Muscle of leg (tissue), 11 donors: Measurements from ENCODE around the gene HIVEP2. TPM values are rescaled to one million over a fixed set of nuclear protein-coding genes. Genes with fewer than 3 reads are reported as not detected.

Source experiments
- DNase-seq: peaks from one replicate; pipeline ENCODE4 v3.0.0; 2013
- H3K27ac ChIP-seq: one replicate; pipeline ENCODE4 v1.5.1; 2013; ENCODE audit warnings: mild to moderate bottlenecking, low read length, control low read depth
- H3K27me3 ChIP-seq: one replicate; pipeline ENCODE4 v1.6.1; 2013; ENCODE audit warnings: low read length; ENCODE audit not compliant: control insufficient read depth, insufficient read depth
- H3K36me3 ChIP-seq: one replicate; pipeline ENCODE4 v1.6.1; 2013; ENCODE audit warnings: low read length; ENCODE audit not compliant: control insufficient read depth, insufficient read depth
- H3K4me1 ChIP-seq: one replicate; pipeline ENCODE4 v1.6.1; 2013; ENCODE audit warnings: low read length; ENCODE audit not compliant: control insufficient read depth, insufficient read depth
- H3K4me3 ChIP-seq: one replicate; pipeline ENCODE4 v1.5.1; 2013; ENCODE audit warnings: low read length, control low read depth
- H3K9me3 ChIP-seq: replicated peaks from 2 replicates; pipeline ENCODE4 v1.6.1; 2013; ENCODE audit warnings: low read depth, low read length; ENCODE audit not compliant: control insufficient read depth
- whole genome bisulfite sequencing: methylation state at CpG from one replicate; pipeline ENCODE4 v1.1.5; 2013; ENCODE audit warnings: missing lambda C conversion rate; ENCODE audit not compliant: insufficient coverage; 5-methylcytosine and 5-hydroxymethylcytosine counted together
- polyA plus RNA-seq, 8 donors: library from polyadenylated mRNA; unstranded; fragments of 120-200 nt; gene quantifications; one replicate each; pipeline versions ENCODE4 v1.2.1 to v1.2.3, GENCODE V29; 2013; ENCODE audit warnings: inconsistent platforms in 1 of 8, low replicate concordance in 1 of 8; ENCODE audit not compliant: insufficient read length in 8 of 8, insufficient read depth in 1 of 8
- total RNA-seq: library from RNA; stranded (reverse); fragments of 120-200 nt; gene quantifications from one replicate; pipeline ENCODE4 v1.2.4, GENCODE V29; 2013

HIVEP2 gene
- total and polyA plus RNA-seq, 9 donors: 8.6 to 17.9 (median 14.8) TPM

GRCh38 chr6:142771162-142771561 is 173.8 kb downstream of the HIVEP2 start:
- Histone ChIP-seq H3K27me3 (no peaks in the 10 kb centered on the region), H3K4me3 (no peak overlapping the region), H3K36me3 (peaks cover 53% of the 10 kb centered on the region), H3K4me1 (no peaks in the 10 kb centered on the region), H3K9me3 (no peaks in the 10 kb centered on the region), H3K27ac (no peak overlapping the region)
- no peak for DNase-seq
- 91% methylated on average over 11 of the region's 12 CpGs for WGBS

- H3K36me3 ChIP-seq: peaks cover 11% of the 10 kb centered on the region
- no peaks in the 10 kb centered on the region for H3K4me1 ChIP-seq
- WGBS: no CpG with 5 or more reads among the region's 1 CpG
Measured at GRCh38 chr6:142765306-142765705, 179.7 kb downstream of the HIVEP2 start.

GRCh38 chr6:142764311-142764710 is 180.7 kb downstream of the HIVEP2 start:
- no peak overlapping the region for H3K27ac ChIP-seq
- peaks cover 12% of the 10 kb centered on the region for H3K36me3 ChIP-seq
- H3K9me3 ChIP-seq: no peaks in the 10 kb centered on the region
- WGBS: no CpG with 5 or more reads among the region's 1 CpG
- no peaks in the 10 kb centered on the region for H3K4me1 ChIP-seq
- no peaks in the 10 kb centered on the region for H3K27me3 ChIP-seq
- DNase-seq: no peak
- no peak overlapping the region for H3K4me3 ChIP-seq

More at GRCh38 chr6:142765306-142765705, 179.7 kb downstream of the HIVEP2 start:
- no peak for DNase-seq
- H3K4me3 ChIP-seq: no peak overlapping the region
- H3K27ac ChIP-seq: no peak overlapping the region
- H3K9me3 ChIP-seq: no peaks in the 10 kb centered on the region
- no peaks in the 10 kb centered on the region for H3K27me3 ChIP-seq

- peaks cover 18% of the 10 kb centered on the region for H3K36me3 ChIP-seq
- no peak overlapping the region for H3K27ac ChIP-seq
- no peak overlapping the region for H3K4me3 ChIP-seq
- no peak for DNase-seq
- no peaks in the 10 kb centered on the region for H3K27me3 ChIP-seq
- no peaks in the 10 kb centered on the region for H3K4me1 ChIP-seq
- 88% methylated on average over 3 of the region's 4 CpGs for WGBS
- H3K9me3 ChIP-seq: no peaks in the 10 kb centered on the region
Measured at GRCh38 chr6:142763205-142763604, 181.8 kb downstream of the HIVEP2 start.

- H3K36me3 ChIP-seq: peaks cover 22% of the 10 kb centered on the region
- no peak overlapping the region for H3K4me3 ChIP-seq
- H3K9me3 ChIP-seq: no peaks in the 10 kb centered on the region
- WGBS: 67% methylated on average over 1 of the region's 1 CpG
- no peaks in the 10 kb centered on the region for H3K27me3 ChIP-seq
- H3K27ac ChIP-seq: no peak overlapping the region
- DNase-seq: no peak
- no peaks in the 10 kb centered on the region for H3K4me1 ChIP-seq
Measured at GRCh38 chr6:142761756-142762155, 183.2 kb downstream of the HIVEP2 start.

- DNase-seq: no peak
- Histone ChIP-seq H3K9me3 (no peaks in the 10 kb centered on the region), H3K27ac (no peak overlapping the region), H3K36me3 (peaks cover 27% of the 10 kb centered on the region), H3K4me1 (no peaks in the 10 kb centered on the region), H3K4me3 (no peak overlapping the region), H3K27me3 (no peaks in the 10 kb centered on the region)
- WGBS: 100% methylated on average over 2 of the region's 7 CpGs
Measured at GRCh38 chr6:142760152-142760551, 184.8 kb downstream of the HIVEP2 start.

- Histone ChIP-seq H3K27ac (no peak overlapping the region), H3K9me3 (no peaks in the 10 kb centered on the region), H3K27me3 (no peaks in the 10 kb centered on the region), H3K36me3 (peaks cover 28% of the 10 kb centered on the region), H3K4me1 (no peaks in the 10 kb centered on the region), H3K4me3 (no peak overlapping the region)
- no peak for DNase-seq
- no CpG with 5 or more reads among the region's 4 CpGs for WGBS
Measured at GRCh38 chr6:142758629-142759025, 186.3 kb downstream of the HIVEP2 start.

GRCh38 chr6:142757852-142758628 is 186.9 kb downstream of the HIVEP2 start:
- no peaks in the 10 kb centered on the region for H3K4me1 ChIP-seq
- no peak for DNase-seq
- H3K27me3 ChIP-seq: no peaks in the 10 kb centered on the region
- H3K27ac ChIP-seq: no peak overlapping the region
- 73% methylated on average over 2 of the region's 4 CpGs for WGBS
- H3K4me3 ChIP-seq: no peak overlapping the region
- peaks cover 34% of the 10 kb centered on the region for H3K36me3 ChIP-seq
- no peaks in the 10 kb centered on the region for H3K9me3 ChIP-seq

- H3K27ac ChIP-seq: no peak overlapping the region
- DNase-seq: no peak
- no CpG with 5 or more reads among the region's 2 CpGs for WGBS
- no peaks in the 10 kb centered on the region for H3K9me3 ChIP-seq
- H3K36me3 ChIP-seq: peaks cover 35% of the 10 kb centered on the region
- no peak overlapping the region for H3K4me3 ChIP-seq
- no peaks in the 10 kb centered on the region for H3K4me1 ChIP-seq
- H3K27me3 ChIP-seq: no peaks in the 10 kb centered on the region
Measured at GRCh38 chr6:142756215-142756630, 188.8 kb downstream of the HIVEP2 start.

- no peak overlapping the region for H3K27ac ChIP-seq
- WGBS: 94% methylated on average over 11 of the region's 12 CpGs
- H3K36me3 ChIP-seq: peaks cover 17% of the 10 kb centered on the region
Measured at GRCh38 chr6:142753196-142753595, 191.8 kb downstream of the HIVEP2 start.

More at GRCh38 chr6:142753196-142753595, 191.8 kb downstream of the HIVEP2 start:
- Histone ChIP-seq H3K4me3 (no peak overlapping the region), H3K27me3 (no peaks in the 10 kb centered on the region), H3K9me3 (no peaks in the 10 kb centered on the region), H3K4me1 (no peaks in the 10 kb centered on the region)
- DNase-seq: no peak
